Measurements from ENCODE around the gene SHC3.

Gene SHC3

GRCh38 chr9:88980740-88981203 lies 197.8 kb downstream of the SHC3 start:
- WGBS (ENCODE audit: insufficient coverage, insufficient read length): no CpG with 5 or more reads among the region's 1 CpG
- Histone ChIP-seq H3K4me1 (ENCODE audit: control insufficient read depth, insufficient read depth, low read length) (no peaks in the 10 kb centered on the region), H3K36me3 (ENCODE audit: control insufficient read depth, insufficient read depth, low read length) (no peaks in the 10 kb centered on the region), H3K9me3 (ENCODE audit: control insufficient read depth, insufficient read depth, low read length) (no peaks in the 10 kb centered on the region), H3K4me3 (ENCODE audit: low read length) (no peak overlapping the region), H3K27me3 (ENCODE audit: control insufficient read depth, insufficient read depth, low read length) (no peaks in the 10 kb centered on the region), H3K27ac (ENCODE audit: low read length) (no peak overlapping the region)
- no peak for DNase-seq (ENCODE audit: low read depth, low spot score)

- no CpG with 5 or more reads among the region's 2 CpGs for WGBS (ENCODE audit: insufficient coverage, insufficient read length)
- H3K27ac ChIP-seq (ENCODE audit: low read length): no peak overlapping the region
- H3K9me3 ChIP-seq (ENCODE audit: control insufficient read depth, insufficient read depth, low read length): no peaks in the 10 kb centered on the region
- DNase-seq (ENCODE audit: low read depth, low spot score): no peak
- H3K27me3 ChIP-seq (ENCODE audit: control insufficient read depth, insufficient read depth, low read length): no peaks in the 10 kb centered on the region
- no peaks in the 10 kb centered on the region for H3K4me1 ChIP-seq (ENCODE audit: control insufficient read depth, insufficient read depth, low read length)
- no peak overlapping the region for H3K4me3 ChIP-seq (ENCODE audit: low read length)
- no peaks in the 10 kb centered on the region for H3K36me3 ChIP-seq (ENCODE audit: control insufficient read depth, insufficient read depth, low read length)
These were observed 198.8 kb downstream of the SHC3 start for GRCh38 chr9:88979791-88980190.

GRCh38 chr9:88979021-88979420 lies 199.6 kb downstream of the SHC3 start:
- Histone ChIP-seq H3K27me3 (ENCODE audit: control insufficient read depth, insufficient read depth, low read length) (no peaks in the 10 kb centered on the region), H3K36me3 (ENCODE audit: control insufficient read depth, insufficient read depth, low read length) (no peaks in the 10 kb centered on the region), H3K4me1 (ENCODE audit: control insufficient read depth, insufficient read depth, low read length) (no peaks in the 10 kb centered on the region), H3K4me3 (ENCODE audit: low read length) (no peak overlapping the region), H3K9me3 (ENCODE audit: control insufficient read depth, insufficient read depth, low read length) (no peaks in the 10 kb centered on the region), H3K27ac (ENCODE audit: low read length) (no peak overlapping the region)
- DNase-seq (ENCODE audit: low read depth, low spot score): no peak
- WGBS (ENCODE audit: insufficient coverage, insufficient read length): no CpG with 5 or more reads among the region's 2 CpGs

GRCh38 chr9:88978034-88978433 lies 200.6 kb downstream of the SHC3 start:
- no peak for DNase-seq (ENCODE audit: low read depth, low spot score)
- WGBS (ENCODE audit: insufficient coverage, insufficient read length): no CpG with 5 or more reads among the region's 5 CpGs
- Histone ChIP-seq H3K36me3 (ENCODE audit: control insufficient read depth, insufficient read depth, low read length) (no peaks in the 10 kb centered on the region), H3K4me1 (ENCODE audit: control insufficient read depth, insufficient read depth, low read length) (no peaks in the 10 kb centered on the region), H3K27me3 (ENCODE audit: control insufficient read depth, insufficient read depth, low read length) (no peaks in the 10 kb centered on the region), H3K4me3 (ENCODE audit: low read length) (no peak overlapping the region), H3K27ac (ENCODE audit: low read length) (no peak overlapping the region), H3K9me3 (ENCODE audit: control insufficient read depth, insufficient read depth, low read length) (no peaks in the 10 kb centered on the region)

- WGBS (ENCODE audit: insufficient coverage, insufficient read length): no CpG with 5 or more reads among the region's 5 CpGs
- Histone ChIP-seq H3K27me3 (ENCODE audit: control insufficient read depth, insufficient read depth, low read length) (no peaks in the 10 kb centered on the region), H3K4me3 (ENCODE audit: low read length) (no peak overlapping the region), H3K27ac (ENCODE audit: low read length) (no peak overlapping the region), H3K36me3 (ENCODE audit: control insufficient read depth, insufficient read depth, low read length) (no peaks in the 10 kb centered on the region), H3K4me1 (ENCODE audit: control insufficient read depth, insufficient read depth, low read length) (no peaks in the 10 kb centered on the region), H3K9me3 (ENCODE audit: control insufficient read depth, insufficient read depth, low read length) (no peaks in the 10 kb centered on the region)
- no peak for DNase-seq (ENCODE audit: low read depth, low spot score)
These were observed 201.7 kb downstream of the SHC3 start for GRCh38 chr9:88976890-88977257.

- Histone ChIP-seq H3K27ac (ENCODE audit: low read length) (no peak overlapping the region), H3K27me3 (ENCODE audit: control insufficient read depth, insufficient read depth, low read length) (no peaks in the 10 kb centered on the region), H3K4me3 (ENCODE audit: low read length) (no peak overlapping the region), H3K9me3 (ENCODE audit: control insufficient read depth, insufficient read depth, low read length) (no peaks in the 10 kb centered on the region), H3K36me3 (ENCODE audit: control insufficient read depth, insufficient read depth, low read length) (no peaks in the 10 kb centered on the region), H3K4me1 (ENCODE audit: control insufficient read depth, insufficient read depth, low read length) (no peaks in the 10 kb centered on the region)
- no CpG with 5 or more reads among the region's 8 CpGs for WGBS (ENCODE audit: insufficient coverage, insufficient read length)
- no peak for DNase-seq (ENCODE audit: low read depth, low spot score)
These were observed 202.4 kb downstream of the SHC3 start for GRCh38 chr9:88975966-88976889.

- DNase-seq (ENCODE audit: low read depth, low spot score): no peak
- H3K4me1 ChIP-seq (ENCODE audit: control insufficient read depth, insufficient read depth, low read length): peaks cover 3% of the 10 kb centered on the region; the same call in 1 of the 2 replicates
- H3K27ac ChIP-seq (ENCODE audit: low read length): no peak overlapping the region
- no peak overlapping the region for H3K4me3 ChIP-seq (ENCODE audit: low read length)
- no peaks in the 10 kb centered on the region for H3K36me3 ChIP-seq (ENCODE audit: control insufficient read depth, insufficient read depth, low read length)
- WGBS (ENCODE audit: insufficient coverage, insufficient read length): 100% methylated on average over 1 of the region's 7 CpGs
- no peaks in the 10 kb centered on the region for H3K9me3 ChIP-seq (ENCODE audit: control insufficient read depth, insufficient read depth, low read length)
- H3K27me3 ChIP-seq (ENCODE audit: control insufficient read depth, insufficient read depth, low read length): no peaks in the 10 kb centered on the region
These were observed 204.0 kb downstream of the SHC3 start for GRCh38 chr9:88974641-88975040.

- Histone ChIP-seq H3K27ac (ENCODE audit: low read length) (no peak overlapping the region), H3K36me3 (ENCODE audit: control insufficient read depth, insufficient read depth, low read length) (no peaks in the 10 kb centered on the region), H3K27me3 (ENCODE audit: control insufficient read depth, insufficient read depth, low read length) (no peaks in the 10 kb centered on the region), H3K4me3 (ENCODE audit: low read length) (no peak overlapping the region), H3K4me1 (ENCODE audit: control insufficient read depth, insufficient read depth, low read length) (peaks cover 5% of the 10 kb centered on the region; the same call in 1 of the 2 replicates), H3K9me3 (ENCODE audit: control insufficient read depth, insufficient read depth, low read length) (no peaks in the 10 kb centered on the region)
- 100% methylated on average over 2 of the region's 12 CpGs for WGBS (ENCODE audit: insufficient coverage, insufficient read length)
- no peak for DNase-seq (ENCODE audit: low read depth, low spot score)
These were observed 205.2 kb downstream of the SHC3 start for GRCh38 chr9:88973281-88974045.

GRCh38 chr9:88972401-88972800 lies 206.2 kb downstream of the SHC3 start:
- no peak overlapping the region for H3K27ac ChIP-seq (ENCODE audit: low read length)
- DNase-seq (ENCODE audit: low read depth, low spot score): no peak
- peaks cover 5% of the 10 kb centered on the region; the same call in 1 of the 2 replicates for H3K4me1 ChIP-seq (ENCODE audit: control insufficient read depth, insufficient read depth, low read length)
- H3K9me3 ChIP-seq (ENCODE audit: control insufficient read depth, insufficient read depth, low read length): no peaks in the 10 kb centered on the region
- no peaks in the 10 kb centered on the region for H3K36me3 ChIP-seq (ENCODE audit: control insufficient read depth, insufficient read depth, low read length)
- H3K4me3 ChIP-seq (ENCODE audit: low read length): no peak overlapping the region
- no CpG with 5 or more reads among the region's 4 CpGs for WGBS (ENCODE audit: insufficient coverage, insufficient read length)
- H3K27me3 ChIP-seq (ENCODE audit: control insufficient read depth, insufficient read depth, low read length): no peaks in the 10 kb centered on the region

- no peak for DNase-seq (ENCODE audit: low read depth, low spot score)
These were observed 207.3 kb downstream of the SHC3 start for GRCh38 chr9:88971131-88971960.

More at GRCh38 chr9:88971131-88971960, 207.3 kb downstream of the SHC3 start:
- Histone ChIP-seq H3K27ac (ENCODE audit: low read length) (no peak overlapping the region), H3K9me3 (ENCODE audit: control insufficient read depth, insufficient read depth, low read length) (no peaks in the 10 kb centered on the region), H3K27me3 (ENCODE audit: control insufficient read depth, insufficient read depth, low read length) (no peaks in the 10 kb centered on the region), H3K4me1 (ENCODE audit: control insufficient read depth, insufficient read depth, low read length) (peaks cover 5% of the 10 kb centered on the region; the same call in 1 of the 2 replicates), H3K4me3 (ENCODE audit: low read length) (no peak overlapping the region), H3K36me3 (ENCODE audit: control insufficient read depth, insufficient read depth, low read length) (no peaks in the 10 kb centered on the region)
- WGBS (ENCODE audit: insufficient coverage, insufficient read length): no CpG with 5 or more reads among the region's 23 CpGs

All from iPS DF 6.9 (cell line).